ENCODE data around the gene RAD51AP2.

RAD51AP2 gene

GRCh38 chr2:17533546-17533945, 15.3 kb upstream of the RAD51AP2 start (continued):
- TF ChIP-seq CSRNP3 (CRISPR knock-in tag; IDR thresholded peaks at IDR 0.05) = no peak
- no peak for TF ChIP-seq ISL1 (CRISPR knock-in tag; IDR thresholded peaks at IDR 0.05)
- TF ChIP-seq PATZ1 (CRISPR knock-in tag; IDR thresholded peaks at IDR 0.05; ENCODE audit: borderline replicate concordance) = no peak
- TF ChIP-seq SNAI2 (CRISPR knock-in tag; IDR thresholded peaks at IDR 0.05) = no peak

GRCh38 chr2:17529771-17530170, 11.5 kb upstream of the RAD51AP2 start:
- TF ChIP-seq TSHZ2 (CRISPR knock-in tag; IDR thresholded peaks at IDR 0.05) (no peak), TCF4 (CRISPR knock-in tag; IDR thresholded peaks at IDR 0.05; ENCODE audit: borderline replicate concordance) (no peak), ZNF8 (CRISPR knock-in tag; IDR thresholded peaks at IDR 0.05) (no peak)
- no peak for ATAC-seq

GRCh38 chr2:17522303-17522702, 4.1 kb upstream of the RAD51AP2 start:
- ATAC-seq = no peak

More at GRCh38 chr2:17522303-17522702, 4.1 kb upstream of the RAD51AP2 start:
- TF ChIP-seq ZNF8 (CRISPR knock-in tag; IDR thresholded peaks at IDR 0.05) (no peak), BACH2 (CRISPR knock-in tag; IDR thresholded peaks at IDR 0.05; ENCODE audit: borderline replicate concordance) (no peak), ESRRG (CRISPR knock-in tag; IDR thresholded peaks at IDR 0.05) (no peak), ISL1 (CRISPR knock-in tag; IDR thresholded peaks at IDR 0.05) (no peak), PPARA (CRISPR knock-in tag; IDR thresholded peaks at IDR 0.05; ENCODE audit: borderline replicate concordance) (no peak), TSHZ2 (CRISPR knock-in tag; IDR thresholded peaks at IDR 0.05) (no peak), TCF4 (CRISPR knock-in tag; IDR thresholded peaks at IDR 0.05; ENCODE audit: borderline replicate concordance) (no peak), TOX (CRISPR knock-in tag; IDR thresholded peaks at IDR 0.05; ENCODE audit: borderline replicate concordance) (no peak), ZC3H10 (CRISPR knock-in tag; IDR thresholded peaks at IDR 0.05) (no peak), PATZ1 (CRISPR knock-in tag; IDR thresholded peaks at IDR 0.05; ENCODE audit: borderline replicate concordance) (no peak), ZNF565 (CRISPR knock-in tag; conservative IDR thresholded peaks at IDR 0.05; ENCODE audit: low read depth) (no peak), OSR1 (CRISPR knock-in tag; IDR thresholded peaks at IDR 0.05) (no peak), ARNTL (CRISPR knock-in tag; IDR thresholded peaks at IDR 0.05; ENCODE audit: borderline replicate concordance, low read depth) (no peak), ZFP30 (CRISPR knock-in tag; IDR thresholded peaks at IDR 0.05) (no peak), GLIS3 (CRISPR knock-in tag; IDR thresholded peaks at IDR 0.05) (no peak), CSDC2 (CRISPR knock-in tag; IDR thresholded peaks at IDR 0.05) (no peak)
- TF ChIP-seq, protein P1, sequence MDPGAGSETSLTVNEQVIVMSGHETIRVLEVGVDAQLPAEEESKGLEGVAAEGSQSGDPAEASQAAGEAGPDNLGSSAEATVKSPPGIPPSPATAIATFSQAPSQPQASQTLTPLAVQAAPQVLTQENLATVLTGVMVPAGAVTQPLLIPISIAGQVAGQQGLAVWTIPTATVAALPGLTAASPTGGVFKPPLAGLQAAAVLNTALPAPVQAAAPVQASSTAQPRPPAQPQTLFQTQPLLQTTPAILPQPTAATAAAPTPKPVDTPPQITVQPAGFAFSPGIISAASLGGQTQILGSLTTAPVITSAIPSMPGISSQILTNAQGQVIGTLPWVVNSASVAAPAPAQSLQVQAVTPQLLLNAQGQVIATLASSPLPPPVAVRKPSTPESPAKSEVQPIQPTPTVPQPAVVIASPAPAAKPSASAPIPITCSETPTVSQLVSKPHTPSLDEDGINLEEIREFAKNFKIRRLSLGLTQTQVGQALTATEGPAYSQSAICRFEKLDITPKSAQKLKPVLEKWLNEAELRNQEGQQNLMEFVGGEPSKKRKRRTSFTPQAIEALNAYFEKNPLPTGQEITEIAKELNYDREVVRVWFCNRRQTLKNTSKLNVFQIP (CRISPR knock-in tag; IDR thresholded peaks at IDR 0.05; ENCODE audit: borderline replicate concordance, low read depth) = no peak
- TF ChIP-seq, protein P2, sequence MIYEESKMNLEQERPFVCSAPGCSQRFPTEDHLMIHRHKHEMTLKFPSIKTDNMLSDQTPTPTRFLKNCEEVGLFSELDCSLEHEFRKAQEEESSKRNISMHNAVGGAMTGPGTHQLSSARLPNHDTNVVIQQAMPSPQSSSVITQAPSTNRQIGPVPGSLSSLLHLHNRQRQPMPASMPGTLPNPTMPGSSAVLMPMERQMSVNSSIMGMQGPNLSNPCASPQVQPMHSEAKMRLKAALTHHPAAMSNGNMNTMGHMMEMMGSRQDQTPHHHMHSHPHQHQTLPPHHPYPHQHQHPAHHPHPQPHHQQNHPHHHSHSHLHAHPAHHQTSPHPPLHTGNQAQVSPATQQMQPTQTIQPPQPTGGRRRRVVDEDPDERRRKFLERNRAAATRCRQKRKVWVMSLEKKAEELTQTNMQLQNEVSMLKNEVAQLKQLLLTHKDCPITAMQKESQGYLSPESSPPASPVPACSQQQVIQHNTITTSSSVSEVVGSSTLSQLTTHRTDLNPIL (CRISPR knock-in tag; IDR thresholded peaks at IDR 0.05; ENCODE audit: low read depth) = no peak
